ENCODE data around the gene SLC35D2.
"Not testable (repeated sequence)": the region's sequence is repeated elsewhere in the genome, so short reads cannot be mapped to it uniquely, and the experiment has no call there.

The SLC35D2 gene

GRCh38 chr9:96331236-96331947 lies 52.1 kb downstream of the SLC35D2 start:
- Histone ChIP-seq H3K36me3 (ENCODE audit: control insufficient read depth, insufficient read depth, low read length) (no peaks in the 10 kb centered on the region), H3K4me2 (ENCODE audit: low read length) (no peak overlapping the region), H3K9ac (no peak overlapping the region), H3K4me3 (ENCODE audit: low read depth, low read length) (no peak overlapping the region), H3K27me3 (ENCODE audit: control insufficient read depth, insufficient read depth, low read length) (no peaks in the 10 kb centered on the region), H3K27ac (no peak overlapping the region), H3K9me3 (ENCODE audit: control insufficient read depth, low read length) (no peaks in the 10 kb centered on the region), H3K79me2 (no peaks in the 10 kb centered on the region), H3K4me1 (no peaks in the 10 kb centered on the region), H2AFZ (no peak overlapping the region)
- no peak for TF ChIP-seq CTCF (IDR thresholded peaks at IDR 0.05)

GRCh38 chr9:96327694-96328352 lies 55.7 kb downstream of the SLC35D2 start:
- Histone ChIP-seq H3K27me3 (ENCODE audit: control insufficient read depth, insufficient read depth, low read length) (no peaks in the 10 kb centered on the region), H3K4me1 (no peaks in the 10 kb centered on the region), H3K36me3 (ENCODE audit: control insufficient read depth, insufficient read depth, low read length) (no peaks in the 10 kb centered on the region), H3K4me2 (ENCODE audit: low read length) (no peak overlapping the region), H3K27ac (no peak overlapping the region), H2AFZ (no peak overlapping the region), H3K4me3 (ENCODE audit: low read depth, low read length) (no peak overlapping the region), H3K9ac (no peak overlapping the region), H3K9me3 (ENCODE audit: control insufficient read depth, low read length) (no peaks in the 10 kb centered on the region), H3K79me2 (no peaks in the 10 kb centered on the region)
- TF ChIP-seq CTCF (IDR thresholded peaks at IDR 0.05): peak; percentile 67

- Histone ChIP-seq H3K9ac (no peak overlapping the region), H3K27me3 (ENCODE audit: control insufficient read depth, insufficient read depth, low read length) (no peaks in the 10 kb centered on the region), H2AFZ (no peak overlapping the region), H3K27ac (no peak overlapping the region), H3K4me2 (ENCODE audit: low read length) (no peak overlapping the region), H3K4me3 (ENCODE audit: low read depth, low read length) (no peak overlapping the region), H3K36me3 (ENCODE audit: control insufficient read depth, insufficient read depth, low read length) (no peaks in the 10 kb centered on the region), H3K79me2 (no peaks in the 10 kb centered on the region), H3K9me3 (ENCODE audit: control insufficient read depth, low read length) (no peaks in the 10 kb centered on the region), H3K4me1 (no peaks in the 10 kb centered on the region)
- TF ChIP-seq CTCF (IDR thresholded peaks at IDR 0.05): no peak
These were observed 60.3 kb downstream of the SLC35D2 start for GRCh38 chr9:96323169-96323568.

- H3K9ac ChIP-seq; H3K36me3 ChIP-seq (ENCODE audit: control insufficient read depth, insufficient read depth, low read length); H3K4me3 ChIP-seq (ENCODE audit: low read depth, low read length); H3K79me2 ChIP-seq; H3K4me1 ChIP-seq; H2AFZ ChIP-seq; H3K27me3 ChIP-seq (ENCODE audit: control insufficient read depth, insufficient read depth, low read length); H3K9me3 ChIP-seq (ENCODE audit: control insufficient read depth, low read length); H3K4me2 ChIP-seq (ENCODE audit: low read length); H3K27ac ChIP-seq: not testable (repeated sequence)
These were observed 60.8 kb downstream of the SLC35D2 start for GRCh38 chr9:96322736-96323135.

GRCh38 chr9:96322210-96322609 lies 61.3 kb downstream of the SLC35D2 start:
- H3K27me3 ChIP-seq (ENCODE audit: control insufficient read depth, insufficient read depth, low read length); H3K9me3 ChIP-seq (ENCODE audit: control insufficient read depth, low read length); H3K4me1 ChIP-seq; H3K9ac ChIP-seq; H3K4me3 ChIP-seq (ENCODE audit: low read depth, low read length); H3K4me2 ChIP-seq (ENCODE audit: low read length); H3K27ac ChIP-seq; H3K36me3 ChIP-seq (ENCODE audit: control insufficient read depth, insufficient read depth, low read length); H2AFZ ChIP-seq; H3K79me2 ChIP-seq: not testable (repeated sequence)

All from parathyroid adenoma (tissue), 2 donors.